Stimulated activated CD8-positive, alpha-beta memory T cell treated with anti-CD3 and anti-CD28 coated beads, Interleukin-15, amount 100 ng/mL, for 1 hour (primary cell): Measurements from ENCODE around the gene APH1A.
"Not testable (repeated sequence)": the region's sequence is repeated elsewhere in the genome, so short reads cannot be mapped to it uniquely, and the experiment has no call there.

Source experiments
- DNase-seq: peaks from one replicate; pipeline ENCODE4 v3.0.0-alpha.2; 2020; ENCODE audit warnings: low read depth

APH1A gene

GRCh38 chr1:150233359-150234308 lies 35.2 kb downstream of the APH1A start:
- DNase-seq = no peak

- DNase-seq = not testable (repeated sequence)
Observed at GRCh38 chr1:150232921-150233320, 35.9 kb downstream of the APH1A start.

GRCh38 chr1:150228246-150228645 lies 40.6 kb downstream of the APH1A start:
- DNase-seq = not testable (repeated sequence)

- DNase-seq = no peak
Observed at GRCh38 chr1:150227228-150227627, 41.6 kb downstream of the APH1A start.

GRCh38 chr1:150226486-150226885 lies 42.3 kb downstream of the APH1A start:
- DNase-seq = no peak

GRCh38 chr1:150225546-150225945 lies 43.3 kb downstream of the APH1A start:
- DNase-seq = no peak

GRCh38 chr1:150224983-150225382 lies 43.8 kb downstream of the APH1A start:
- no peak for DNase-seq

- DNase-seq = no peak
Observed at GRCh38 chr1:150221552-150221951, 47.3 kb downstream of the APH1A start.

GRCh38 chr1:150215855-150216254 lies 53.0 kb downstream of the APH1A start:
- not testable (repeated sequence) for DNase-seq
